HepG2 (cell line): ENCODE results near the gene TULP4. TPM values are rescaled to one million over a fixed set of nuclear protein-coding genes. Genes with fewer than 3 reads are reported as not detected.

Source experiments
- FOXK2 ChIP-seq: fragments of 450-650 bp; IDR thresholded peaks from 2 replicates; pipeline ENCODE4 v1.6.1; 2016
- HDAC2 ChIP-seq: sonication (generic); formaldehyde crosslinking; IDR thresholded peaks from 2 replicates; pipeline ENCODE4 v1.4.0; 2020; ENCODE audit warnings: missing genetic modification reagents
- LCORL ChIP-seq, 2 experiments: fragments of 450-650 bp in 1 of 2; sonication (generic) in 1 of 2; formaldehyde crosslinking in 1 of 2; IDR thresholded peaks; 2 replicates each; pipeline versions ENCODE4 v1.5.0 to v1.6.1; 2017 to 2020; ENCODE audit warnings: antibody characterized with exemption in 1 of 2, missing genetic modification reagents in 1 of 2
- NRL ChIP-seq: sonication (generic); formaldehyde crosslinking; IDR thresholded peaks from 2 replicates; pipeline ENCODE4 v1.5.0; 2020; ENCODE audit warnings: missing genetic modification reagents, mild to moderate bottlenecking, moderate library complexity, borderline replicate concordance
- PHF8 ChIP-seq: sonication (generic); formaldehyde crosslinking; IDR thresholded peaks from 2 replicates; pipeline ENCODE4 v1.5.0; 2020; ENCODE audit warnings: missing genetic modification reagents
- SRY ChIP-seq: sonication (generic); formaldehyde crosslinking; IDR thresholded peaks from 2 replicates; pipeline ENCODE4 v1.8.0; 2022; ENCODE audit warnings: mild to moderate bottlenecking, missing genetic modification reagents
- TARDBP ChIP-seq: sonication (generic); formaldehyde crosslinking; IDR thresholded peaks from 2 replicates; pipeline ENCODE4 v1.8.0; 2022; ENCODE audit warnings: mild to moderate bottlenecking, missing genetic modification reagents
- ZMYM3 ChIP-seq: sonication (generic); formaldehyde crosslinking; IDR thresholded peaks from 2 replicates; pipeline ENCODE4 v1.5.1; 2020; ENCODE audit warnings: mild to moderate bottlenecking, missing genetic modification reagents
- ZNF136 ChIP-seq: sonication (generic); formaldehyde crosslinking; IDR thresholded peaks from 2 replicates; pipeline ENCODE4 v1.8.1; 2022; ENCODE audit warnings: low read depth, mild to moderate bottlenecking, moderate library complexity, missing genetic modification reagents
- ZNF431 ChIP-seq: sonication (generic); formaldehyde crosslinking; IDR thresholded peaks from 2 replicates; pipeline ENCODE4 v1.9.0; 2022; ENCODE audit warnings: missing genetic modification reagents, low read depth, mild to moderate bottlenecking, borderline replicate concordance
- ZNF558 ChIP-seq: sonication (generic); formaldehyde crosslinking; IDR thresholded peaks from 2 replicates; pipeline ENCODE4 v1.9.0; 2022; ENCODE audit warnings: mild to moderate bottlenecking, missing genetic modification reagents, borderline replicate concordance
- ZNF562 ChIP-seq: sonication (generic); formaldehyde crosslinking; IDR thresholded peaks from 2 replicates; pipeline ENCODE4 v1.8.0; 2022; ENCODE audit warnings: missing genetic modification reagents, borderline replicate concordance
- ZNF724P ChIP-seq: sonication (generic); formaldehyde crosslinking; IDR thresholded peaks from 2 replicates; pipeline ENCODE4 v1.8.0; 2022; ENCODE audit warnings: missing genetic modification reagents, borderline replicate concordance
- ZNF772 ChIP-seq: sonication (generic); formaldehyde crosslinking; IDR thresholded peaks from 2 replicates; pipeline ENCODE4 v1.5.0; 2020; ENCODE audit warnings: mild to moderate bottlenecking, missing genetic modification reagents
- ZNF83 ChIP-seq: sonication (generic); formaldehyde crosslinking; IDR thresholded peaks from 2 replicates; pipeline ENCODE4 v1.4.0; 2020; ENCODE audit warnings: missing genetic modification reagents, mild to moderate bottlenecking, borderline replicate concordance
- polyA plus RNA-seq, 8 experiments: library from polyadenylated mRNA; depleted of rRNA in 3 of 8; stranded (reverse) in 7 of 8; unstranded in 1 of 8; fragments of >200 nt; fragmentation: Illumina TruSeq in 4 of 8; extraction: Trizol in 4 of 8; gene quantifications; 2 replicates each; pipeline versions ENCODE4 v1.2.1 to v1.2.3, GENCODE V29; 2011 to 2016; ENCODE audit warnings: low read depth in 4 of 8, missing spikeins in 1 of 8, mixed read lengths in 1 of 8; ENCODE audit not compliant: insufficient read depth in 1 of 8
- total RNA-seq, 5 experiments: library from RNA; depleted of rRNA; stranded (reverse); fragments of >200 nt; fragmentation: Illumina TruSeq; extraction: Trizol; gene quantifications; 2 replicates each; pipeline ENCODE4 v1.2.3, GENCODE V29; 2016; ENCODE audit warnings: low read depth in 1 of 5
- TF ChIP-seq, protein P1 (sequence below): sonication (generic); formaldehyde crosslinking; IDR thresholded peaks from 2 replicates; pipeline ENCODE4 v1.9.0; 2021; ENCODE audit warnings: mild to moderate bottlenecking, missing genetic modification reagents
- TF ChIP-seq, protein P2 (sequence below): sonication (generic); formaldehyde crosslinking; IDR thresholded peaks from 2 replicates; pipeline ENCODE4 v1.5.1; 2020; ENCODE audit warnings: missing genetic modification reagents, mild to moderate bottlenecking, borderline replicate concordance
- TF ChIP-seq, protein P3 (sequence below): sonication (generic); formaldehyde crosslinking; IDR thresholded peaks from 2 replicates; pipeline ENCODE4 v1.4.0; 2020; ENCODE audit warnings: low read depth, mild to moderate bottlenecking, missing genetic modification reagents

The TULP4 gene
- total and polyA plus RNA-seq, 2 of the 13 experiments (the other 11 are each of a cell fraction or from before 2014, with no cell fraction given): 21.1 to 122 TPM

DNA sequence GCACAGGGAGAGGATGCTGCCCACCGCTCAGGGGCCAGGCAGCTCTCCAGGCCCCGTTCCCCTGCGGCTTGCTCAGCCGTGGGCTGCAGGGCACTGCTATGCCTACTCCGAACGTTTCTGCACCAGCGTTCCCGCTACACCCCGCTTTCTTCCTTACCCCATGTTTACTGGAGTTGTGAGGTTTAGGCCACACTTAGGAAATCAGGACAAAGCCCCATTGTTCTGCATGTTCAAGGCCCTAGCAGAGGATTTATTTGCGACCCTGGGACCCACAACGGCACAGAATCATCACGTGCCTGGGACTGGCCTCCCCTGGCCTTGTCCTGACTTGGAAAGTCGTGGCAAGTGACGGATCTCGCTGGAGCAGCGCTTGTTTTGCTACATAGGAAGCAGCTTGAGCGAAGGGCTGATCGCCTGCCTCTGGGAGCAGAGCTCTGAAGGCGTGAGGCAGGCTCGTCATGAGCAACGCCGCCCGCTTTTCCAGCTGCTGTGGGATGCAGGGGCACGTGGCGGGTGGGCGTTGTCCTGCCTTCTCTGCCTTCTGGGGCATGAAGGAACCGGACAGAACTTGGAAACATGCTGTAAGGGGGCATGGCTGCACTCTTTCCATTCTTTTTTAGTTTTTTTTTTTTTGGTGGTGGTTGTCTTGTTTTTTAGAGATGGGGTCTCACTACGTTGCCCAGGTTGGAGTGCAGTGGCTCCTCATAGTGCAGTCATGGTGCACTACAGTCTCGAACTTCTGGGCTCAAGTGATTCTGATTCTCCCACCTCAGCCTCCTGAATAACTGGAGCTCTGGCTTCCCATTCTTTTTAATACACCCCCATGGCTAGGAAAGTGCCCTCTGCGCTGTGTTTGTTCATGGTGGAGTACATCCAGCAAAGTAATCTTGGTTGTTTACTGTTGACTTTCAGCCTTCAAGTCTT lies 233.0 kb downstream of the TULP4 start (continued):
- TF ChIP-seq, protein P1, sequence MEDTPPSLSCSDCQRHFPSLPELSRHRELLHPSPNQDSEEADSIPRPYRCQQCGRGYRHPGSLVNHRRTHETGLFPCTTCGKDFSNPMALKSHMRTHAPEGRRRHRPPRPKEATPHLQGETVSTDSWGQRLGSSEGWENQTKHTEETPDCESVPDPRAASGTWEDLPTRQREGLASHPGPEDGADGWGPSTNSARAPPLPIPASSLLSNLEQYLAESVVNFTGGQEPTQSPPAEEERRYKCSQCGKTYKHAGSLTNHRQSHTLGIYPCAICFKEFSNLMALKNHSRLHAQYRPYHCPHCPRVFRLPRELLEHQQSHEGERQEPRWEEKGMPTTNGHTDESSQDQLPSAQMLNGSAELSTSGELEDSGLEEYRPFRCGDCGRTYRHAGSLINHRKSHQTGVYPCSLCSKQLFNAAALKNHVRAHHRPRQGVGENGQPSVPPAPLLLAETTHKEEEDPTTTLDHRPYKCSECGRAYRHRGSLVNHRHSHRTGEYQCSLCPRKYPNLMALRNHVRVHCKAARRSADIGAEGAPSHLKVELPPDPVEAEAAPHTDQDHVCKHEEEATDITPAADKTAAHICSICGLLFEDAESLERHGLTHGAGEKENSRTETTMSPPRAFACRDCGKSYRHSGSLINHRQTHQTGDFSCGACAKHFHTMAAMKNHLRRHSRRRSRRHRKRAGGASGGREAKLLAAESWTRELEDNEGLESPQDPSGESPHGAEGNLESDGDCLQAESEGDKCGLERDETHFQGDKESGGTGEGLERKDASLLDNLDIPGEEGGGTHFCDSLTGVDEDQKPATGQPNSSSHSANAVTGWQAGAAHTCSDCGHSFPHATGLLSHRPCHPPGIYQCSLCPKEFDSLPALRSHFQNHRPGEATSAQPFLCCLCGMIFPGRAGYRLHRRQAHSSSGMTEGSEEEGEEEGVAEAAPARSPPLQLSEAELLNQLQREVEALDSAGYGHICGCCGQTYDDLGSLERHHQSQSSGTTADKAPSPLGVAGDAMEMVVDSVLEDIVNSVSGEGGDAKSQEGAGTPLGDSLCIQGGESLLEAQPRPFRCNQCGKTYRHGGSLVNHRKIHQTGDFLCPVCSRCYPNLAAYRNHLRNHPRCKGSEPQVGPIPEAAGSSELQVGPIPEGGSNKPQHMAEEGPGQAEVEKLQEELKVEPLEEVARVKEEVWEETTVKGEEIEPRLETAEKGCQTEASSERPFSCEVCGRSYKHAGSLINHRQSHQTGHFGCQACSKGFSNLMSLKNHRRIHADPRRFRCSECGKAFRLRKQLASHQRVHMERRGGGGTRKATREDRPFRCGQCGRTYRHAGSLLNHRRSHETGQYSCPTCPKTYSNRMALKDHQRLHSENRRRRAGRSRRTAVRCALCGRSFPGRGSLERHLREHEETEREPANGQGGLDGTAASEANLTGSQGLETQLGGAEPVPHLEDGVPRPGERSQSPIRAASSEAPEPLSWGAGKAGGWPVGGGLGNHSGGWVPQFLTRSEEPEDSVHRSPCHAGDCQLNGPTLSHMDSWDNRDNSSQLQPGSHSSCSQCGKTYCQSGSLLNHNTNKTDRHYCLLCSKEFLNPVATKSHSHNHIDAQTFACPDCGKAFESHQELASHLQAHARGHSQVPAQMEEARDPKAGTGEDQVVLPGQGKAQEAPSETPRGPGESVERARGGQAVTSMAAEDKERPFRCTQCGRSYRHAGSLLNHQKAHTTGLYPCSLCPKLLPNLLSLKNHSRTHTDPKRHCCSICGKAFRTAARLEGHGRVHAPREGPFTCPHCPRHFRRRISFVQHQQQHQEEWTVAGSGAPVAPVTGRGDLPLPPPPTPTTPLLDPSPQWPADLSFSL: peak; percentile 87
- TF ChIP-seq FOXK2: peak; percentile 56; the same call in 1 of the 2 replicates
- TF ChIP-seq ZNF431: 0 out of 2 replicates have a peak, but pooled peaks have one; percentile 27
- peak; percentile 43 for TF ChIP-seq ZMYM3 (CRISPR knock-in tag)
- no peak for TF ChIP-seq ZNF562 (CRISPR knock-in tag)
- TF ChIP-seq, protein P2, sequence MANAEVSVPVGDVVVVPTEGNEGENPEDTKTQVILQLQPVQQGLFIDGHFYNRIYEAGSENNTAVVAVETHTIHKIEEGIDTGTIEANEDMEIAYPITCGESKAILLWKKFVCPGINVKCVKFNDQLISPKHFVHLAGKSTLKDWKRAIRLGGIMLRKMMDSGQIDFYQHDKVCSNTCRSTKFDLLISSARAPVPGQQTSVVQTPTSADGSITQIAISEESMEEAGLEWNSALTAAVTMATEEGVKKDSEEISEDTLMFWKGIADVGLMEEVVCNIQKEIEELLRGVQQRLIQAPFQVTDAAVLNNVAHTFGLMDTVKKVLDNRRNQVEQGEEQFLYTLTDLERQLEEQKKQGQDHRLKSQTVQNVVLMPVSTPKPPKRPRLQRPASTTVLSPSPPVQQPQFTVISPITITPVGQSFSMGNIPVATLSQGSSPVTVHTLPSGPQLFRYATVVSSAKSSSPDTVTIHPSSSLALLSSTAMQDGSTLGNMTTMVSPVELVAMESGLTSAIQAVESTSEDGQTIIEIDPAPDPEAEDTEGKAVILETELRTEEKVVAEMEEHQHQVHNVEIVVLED (CRISPR knock-in tag): peak; percentile 23; the same call in 1 of the 2 replicates
- peak; percentile 46; the same call in 1 of the 2 replicates for TF ChIP-seq SRY (CRISPR knock-in tag)
- TF ChIP-seq NRL (CRISPR knock-in tag): peak; percentile 60; the same call in 1 of the 2 replicates
- peak; percentile 90 for TF ChIP-seq TARDBP
- TF ChIP-seq ZNF136: peak; percentile 41; the same call in 1 of the 2 replicates
- peak; percentile 81; the same call in 1 of the 2 replicates for TF ChIP-seq ZNF724P (CRISPR knock-in tag)
- 0 out of 2 replicates have a peak, but pooled peaks have one; percentile 52 for TF ChIP-seq ZNF772 (CRISPR knock-in tag)
- no peak for TF ChIP-seq LCORL (IDR thresholded peaks at IDR 0.05)
- peak; percentile 57; the same call in 1 of the 2 replicates for TF ChIP-seq LCORL (CRISPR knock-in tag; IDR thresholded peaks at IDR 0.05)
- no peak; the same call in 1 of the 2 replicates for TF ChIP-seq ZNF558 (CRISPR knock-in tag)
- peak; percentile 60 for TF ChIP-seq PHF8 (CRISPR knock-in tag)
- peak; percentile 3 for TF ChIP-seq ZNF83 (CRISPR knock-in tag)
- peak; percentile 70; the same call in 1 of the 2 replicates for TF ChIP-seq HDAC2 (CRISPR knock-in tag)
- TF ChIP-seq, protein P3, sequence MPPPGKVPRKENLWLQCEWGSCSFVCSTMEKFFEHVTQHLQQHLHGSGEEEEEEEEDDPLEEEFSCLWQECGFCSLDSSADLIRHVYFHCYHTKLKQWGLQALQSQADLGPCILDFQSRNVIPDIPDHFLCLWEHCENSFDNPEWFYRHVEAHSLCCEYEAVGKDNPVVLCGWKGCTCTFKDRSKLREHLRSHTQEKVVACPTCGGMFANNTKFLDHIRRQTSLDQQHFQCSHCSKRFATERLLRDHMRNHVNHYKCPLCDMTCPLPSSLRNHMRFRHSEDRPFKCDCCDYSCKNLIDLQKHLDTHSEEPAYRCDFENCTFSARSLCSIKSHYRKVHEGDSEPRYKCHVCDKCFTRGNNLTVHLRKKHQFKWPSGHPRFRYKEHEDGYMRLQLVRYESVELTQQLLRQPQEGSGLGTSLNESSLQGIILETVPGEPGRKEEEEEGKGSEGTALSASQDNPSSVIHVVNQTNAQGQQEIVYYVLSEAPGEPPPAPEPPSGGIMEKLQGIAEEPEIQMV (CRISPR knock-in tag): peak; percentile 75
